Cardiac fibroblast (primary cell): ENCODE measurements around the gene CRIM1.

Source experiments
- DNase-seq, 2 donors: peaks; one replicate each; pipeline versions ENCODE4 v3.0.0 to v3.0.0-alpha.2; 2010; ENCODE audit warnings: low read depth in 2 of 2
- H3K4me3 ChIP-seq, 2 donors: replicated peaks in 1 of 2; 1 replicate in 1 of 2; 2 replicates in 1 of 2; pipeline ENCODE4 v1.5.1; 2011; ENCODE audit warnings: low read depth in 2 of 2, low read length in 2 of 2, mild to moderate bottlenecking in 2 of 2, moderate library complexity in 1 of 2
- TF ChIP-seq, protein P1 (sequence below): IDR thresholded peaks from one replicate; pipeline ENCODE4 v1.5.1; 2011; ENCODE audit warnings: low read depth, mild to moderate bottlenecking, low read length, inconsistent platforms

Gene CRIM1

DNA sequence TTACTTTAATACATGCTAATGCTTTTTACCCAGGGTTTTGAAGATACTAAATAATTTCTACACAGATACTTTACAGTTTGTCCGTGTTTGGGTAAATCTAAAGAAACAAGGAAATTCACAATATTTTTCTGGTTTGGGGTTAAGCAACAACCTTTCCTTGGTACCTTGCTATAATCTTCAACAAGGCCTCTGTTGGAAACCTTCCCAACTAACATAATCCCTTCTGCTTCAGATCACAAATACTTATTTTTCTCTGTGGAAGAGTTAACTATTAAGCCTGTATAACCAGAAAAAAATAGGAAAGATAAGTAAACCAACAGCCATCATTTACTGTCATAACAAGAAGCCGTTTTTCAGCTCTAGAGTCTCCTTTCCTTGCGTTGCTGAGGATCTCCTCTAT, 227.4 kb downstream of the CRIM1 start:
- DNase-seq: no peak

DNA sequence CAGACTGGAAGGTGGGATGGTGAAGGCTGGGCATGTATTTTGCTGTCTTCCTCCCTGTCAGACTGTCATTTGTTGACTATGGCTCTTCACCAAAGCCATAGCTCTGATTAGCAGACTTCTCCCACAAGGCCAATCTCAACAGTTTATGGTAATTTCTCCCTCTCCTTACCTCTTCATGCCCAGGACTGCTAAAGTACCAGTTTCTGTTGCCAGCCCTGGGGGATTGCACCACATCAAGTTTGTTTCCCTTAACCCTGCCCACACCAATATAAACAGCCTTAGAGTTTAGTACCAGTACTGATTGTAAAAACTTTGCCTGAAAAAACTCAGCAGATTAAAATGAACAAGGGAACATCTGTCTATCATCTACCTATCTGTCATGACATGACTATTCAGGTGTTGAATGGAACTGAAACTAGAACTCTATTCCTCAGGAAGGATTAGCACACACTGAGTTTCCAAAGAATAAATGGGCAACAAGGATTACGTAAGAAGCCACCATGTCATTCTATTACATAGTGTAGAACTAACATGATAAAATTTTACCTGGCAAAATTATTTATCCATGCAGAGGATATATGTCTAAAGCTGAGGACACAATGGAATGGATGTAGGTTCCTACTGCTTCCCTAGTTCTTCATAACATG, 228.7 kb downstream of the CRIM1 start:
- H3K4me3 ChIP-seq: no peak overlapping the region
- no peak for DNase-seq
- TF ChIP-seq, protein P1, sequence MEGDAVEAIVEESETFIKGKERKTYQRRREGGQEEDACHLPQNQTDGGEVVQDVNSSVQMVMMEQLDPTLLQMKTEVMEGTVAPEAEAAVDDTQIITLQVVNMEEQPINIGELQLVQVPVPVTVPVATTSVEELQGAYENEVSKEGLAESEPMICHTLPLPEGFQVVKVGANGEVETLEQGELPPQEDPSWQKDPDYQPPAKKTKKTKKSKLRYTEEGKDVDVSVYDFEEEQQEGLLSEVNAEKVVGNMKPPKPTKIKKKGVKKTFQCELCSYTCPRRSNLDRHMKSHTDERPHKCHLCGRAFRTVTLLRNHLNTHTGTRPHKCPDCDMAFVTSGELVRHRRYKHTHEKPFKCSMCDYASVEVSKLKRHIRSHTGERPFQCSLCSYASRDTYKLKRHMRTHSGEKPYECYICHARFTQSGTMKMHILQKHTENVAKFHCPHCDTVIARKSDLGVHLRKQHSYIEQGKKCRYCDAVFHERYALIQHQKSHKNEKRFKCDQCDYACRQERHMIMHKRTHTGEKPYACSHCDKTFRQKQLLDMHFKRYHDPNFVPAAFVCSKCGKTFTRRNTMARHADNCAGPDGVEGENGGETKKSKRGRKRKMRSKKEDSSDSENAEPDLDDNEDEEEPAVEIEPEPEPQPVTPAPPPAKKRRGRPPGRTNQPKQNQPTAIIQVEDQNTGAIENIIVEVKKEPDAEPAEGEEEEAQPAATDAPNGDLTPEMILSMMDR: no peak

More for the DNA sequence above, 227.4 kb downstream of the CRIM1 start:
- TF ChIP-seq, protein P1: no peak
- H3K4me3 ChIP-seq: no peak overlapping the region

DNA sequence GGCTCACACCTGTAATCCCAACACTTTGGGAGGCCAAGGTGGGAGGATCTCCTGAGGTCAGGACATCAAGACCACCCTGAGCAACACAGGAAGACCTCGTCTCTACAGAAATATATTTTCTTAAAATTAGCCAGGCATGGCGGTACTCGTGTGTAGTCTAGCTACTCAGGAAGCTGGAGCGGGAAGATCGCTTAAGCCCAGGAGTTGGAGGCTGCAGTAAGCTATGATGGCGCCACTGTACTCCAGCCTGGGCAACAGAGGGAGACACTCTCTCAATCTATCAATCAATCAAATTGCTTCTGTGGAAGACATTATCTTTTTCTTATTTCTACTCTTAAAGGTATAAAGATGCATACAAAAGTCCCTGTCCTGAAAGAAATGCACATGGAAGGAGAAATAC, 231.1 kb downstream of the CRIM1 start:
- H3K4me3 ChIP-seq: no peak overlapping the region
- DNase-seq: no peak
- TF ChIP-seq, protein P1: no peak

DNA sequence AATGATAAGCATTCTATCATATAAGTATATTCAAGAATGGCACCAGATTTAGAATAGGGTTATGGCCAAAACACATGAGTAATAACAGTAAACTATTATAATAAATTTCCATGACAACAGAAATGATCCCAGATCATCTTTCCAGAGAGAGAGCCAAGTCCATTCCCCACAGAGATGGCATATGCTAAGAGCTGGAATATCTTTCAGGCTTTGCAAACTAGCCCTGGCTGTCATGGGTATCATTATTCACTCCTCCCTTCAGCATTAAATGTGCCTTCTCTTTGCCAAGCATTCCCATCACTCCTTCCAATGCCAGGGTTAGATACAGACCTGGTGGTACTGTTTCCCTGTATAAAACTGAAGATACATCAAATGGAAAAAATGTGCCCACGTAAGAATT, 231.5 kb downstream of the CRIM1 start:
- H3K4me3 ChIP-seq: no peak overlapping the region
- TF ChIP-seq, protein P1: no peak
- DNase-seq: no peak

DNA sequence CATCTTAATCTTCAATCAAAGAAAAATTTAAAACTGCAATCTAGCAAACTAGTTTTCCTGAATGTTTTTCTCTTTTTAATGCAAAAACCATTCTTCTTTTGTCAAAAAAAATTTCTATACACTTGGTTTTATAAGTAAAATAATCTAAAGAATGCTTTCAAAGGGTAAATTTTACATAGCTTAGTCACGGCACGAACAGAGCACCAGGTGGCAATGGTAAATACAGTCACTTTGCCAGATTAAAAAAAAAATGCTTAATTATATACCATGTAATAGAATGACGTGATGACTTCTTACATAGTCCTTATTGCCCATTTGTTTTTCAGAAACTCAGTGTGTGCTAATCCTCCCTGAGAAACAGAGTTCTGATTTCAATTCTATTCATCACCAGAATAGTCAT, 232.0 kb downstream of the CRIM1 start:
- H3K4me3 ChIP-seq: no peak overlapping the region
- no peak for DNase-seq
- TF ChIP-seq, protein P1: no peak

DNA sequence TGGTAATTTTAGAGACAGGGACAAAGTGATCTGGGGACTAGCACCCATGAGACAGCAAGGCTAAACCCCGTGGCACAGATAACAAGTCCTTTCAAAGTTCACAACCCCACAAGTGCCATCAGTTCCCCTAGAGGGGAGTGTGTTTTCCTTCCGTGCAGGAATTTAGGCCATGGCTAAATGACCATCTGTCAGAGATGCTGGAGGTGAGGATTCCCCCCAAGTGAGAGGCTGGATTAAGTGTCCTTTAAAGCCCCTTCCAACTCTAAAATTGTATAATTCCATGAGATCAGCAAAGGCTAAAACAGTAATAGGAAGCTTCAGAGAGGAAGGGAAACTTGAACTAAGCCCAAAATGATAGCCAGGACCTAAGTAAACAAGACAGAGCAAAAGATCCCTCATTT, 233.7 kb downstream of the CRIM1 start:
- no peak for DNase-seq
- H3K4me3 ChIP-seq: no peak overlapping the region
- TF ChIP-seq, protein P1: no peak

DNA sequence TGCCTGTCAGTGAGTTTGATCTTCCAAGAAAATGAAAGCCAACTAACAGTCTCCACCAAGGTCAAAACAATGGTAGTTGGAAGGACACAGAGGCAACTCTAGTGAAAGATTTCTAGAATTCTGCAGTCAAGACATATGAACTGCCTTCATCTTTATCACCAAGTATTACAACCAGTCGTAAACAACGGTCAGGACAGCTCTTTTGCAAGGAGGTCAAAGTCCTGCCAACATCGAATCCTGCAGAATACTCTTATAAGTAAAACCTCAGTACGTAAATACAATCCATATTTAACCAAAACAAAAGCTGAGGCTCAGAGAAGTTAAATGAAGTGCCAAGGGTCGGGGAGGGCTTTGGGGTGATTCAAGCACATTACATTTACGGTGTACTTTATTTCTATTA, 239.3 kb downstream of the CRIM1 start:
- H3K4me3 ChIP-seq: no peak overlapping the region
- DNase-seq: no peak
- TF ChIP-seq, protein P1: no peak
